ENCODE data around the gene C12orf76. TPM values are rescaled to one million over a fixed set of nuclear protein-coding genes. Genes with fewer than 3 reads are reported as not detected.
A peak's percentile ranks its signal among the peaks of the same experiment; 100 is the strongest.

C12orf76 gene
- total RNA-seq, 1 experiment from 2014 or later = 14.9 TPM

- H3K27me3 ChIP-seq (ENCODE audit: control insufficient read depth, insufficient read depth, low read length) = peaks cover 9% of the 10 kb centered on the region
- peak within 1 kb of the TSS; percentile 73 for H3K4me3 ChIP-seq (ENCODE audit: insufficient read depth, low read depth, low read length)
- no peaks in the 10 kb centered on the region for H3K36me3 ChIP-seq (replicated peaks; ENCODE audit: control insufficient read depth, insufficient read depth, low read length)
- peak; percentile 90 for DNase-seq
Measured at GRCh38 chr12:109998904-109999648, 49.2 kb downstream of the C12orf76 start, which contains the start of gene ANKRD13A. ANKRD13A (plus strand) TSS chr12:109999430; CDS start chr12:109999689, 259 bp downstream.

DNA sequence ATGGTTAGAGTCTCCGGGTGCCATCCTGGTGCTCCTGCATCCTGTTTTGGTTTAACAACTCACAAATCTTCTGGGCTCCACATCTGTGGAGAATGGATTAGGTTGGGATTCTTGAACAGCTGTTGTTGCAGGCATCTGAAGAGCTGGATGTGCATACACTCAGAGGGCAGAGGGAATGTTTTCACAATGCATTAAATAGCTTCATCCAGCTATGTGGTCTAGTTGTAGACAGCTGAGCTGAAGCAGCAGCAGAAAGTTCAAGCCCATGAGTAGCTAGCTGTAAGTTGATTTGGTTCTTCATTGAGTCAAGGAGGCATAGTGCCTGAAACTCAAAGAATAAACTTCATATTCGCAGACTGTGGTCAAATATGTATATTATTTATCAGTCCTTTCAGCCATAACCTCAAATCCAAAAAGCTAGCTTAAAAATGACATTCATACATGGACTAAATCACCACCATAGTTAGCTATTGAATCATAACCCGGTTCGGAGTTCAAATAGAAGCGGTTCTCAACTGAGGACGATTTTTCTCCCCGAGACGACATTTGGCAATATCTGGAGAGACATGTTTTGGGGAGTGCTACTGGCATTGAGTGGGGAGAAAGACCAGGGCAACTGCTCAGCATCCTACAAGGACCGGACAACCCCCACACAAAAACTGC, 50.0 kb downstream of the C12orf76 start:
- no peak for DNase-seq
- peak overlapping the region; percentile 73 for H3K4me3 ChIP-seq (ENCODE audit: insufficient read depth, low read depth, low read length)

DNA sequence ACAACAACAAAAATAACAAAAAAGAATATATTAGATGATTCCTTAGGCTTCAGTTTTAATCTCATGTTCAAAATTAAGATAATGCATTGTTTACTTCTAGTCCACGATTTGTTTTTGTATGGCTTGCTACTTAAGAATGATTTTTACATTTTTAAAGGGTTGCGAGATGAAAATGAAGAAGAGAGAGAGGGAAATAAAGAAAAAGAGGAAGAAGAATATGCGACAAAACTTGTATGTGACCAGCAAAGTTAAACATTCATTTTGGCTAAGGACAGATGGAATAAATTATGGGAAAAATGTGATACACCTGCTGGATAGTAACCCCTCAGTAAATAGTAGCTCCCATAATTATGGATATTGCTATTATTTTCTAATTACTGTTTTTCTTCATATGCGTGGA, 50.9 kb downstream of the C12orf76 start:
- Histone ChIP-seq H3K36me3 (replicated peaks; ENCODE audit: control insufficient read depth, insufficient read depth, low read length) (no peaks in the 10 kb centered on the region), H3K4me3 (ENCODE audit: insufficient read depth, low read depth, low read length) (no peak overlapping the region), H3K27me3 (ENCODE audit: control insufficient read depth, insufficient read depth, low read length) (peaks cover 9% of the 10 kb centered on the region)
- no peak for DNase-seq

More for the DNA sequence above, 50.0 kb downstream of the C12orf76 start:
- H3K36me3 ChIP-seq (replicated peaks; ENCODE audit: control insufficient read depth, insufficient read depth, low read length) = no peaks in the 10 kb centered on the region
- H3K27me3 ChIP-seq (ENCODE audit: control insufficient read depth, insufficient read depth, low read length) = peaks cover 9% of the 10 kb centered on the region

DNA sequence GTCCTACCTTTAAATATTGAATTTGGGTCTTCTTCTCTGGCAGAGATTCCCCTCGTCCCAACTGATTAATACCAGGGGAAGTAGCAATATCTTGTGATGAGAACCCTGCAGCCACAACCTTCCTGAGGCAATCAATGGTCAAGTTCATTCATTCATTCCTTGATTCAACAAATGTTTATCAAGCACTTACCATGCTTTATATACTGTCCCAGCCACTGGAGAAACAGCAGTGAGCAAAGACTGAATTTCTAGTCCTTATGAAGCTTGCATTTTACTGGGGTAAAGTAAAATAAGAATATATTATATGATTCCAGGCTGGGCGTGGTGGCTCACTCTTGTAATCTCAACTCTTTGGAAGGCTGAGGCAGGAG, 51.9 kb downstream of the C12orf76 start:
- H3K27me3 ChIP-seq (ENCODE audit: control insufficient read depth, insufficient read depth, low read length) = peaks cover 9% of the 10 kb centered on the region
- H3K36me3 ChIP-seq (replicated peaks; ENCODE audit: control insufficient read depth, insufficient read depth, low read length) = no peaks in the 10 kb centered on the region
- H3K4me3 ChIP-seq (ENCODE audit: insufficient read depth, low read depth, low read length) = no peak overlapping the region
- no peak for DNase-seq

GRCh38 chr12:109995686-109996482, 52.4 kb downstream of the C12orf76 start, which contains the start of gene GIT2:
GIT2 (minus strand) TSS chr12:109996368; CDS start chr12:109996224, 144 bp downstream.
- H3K27me3 ChIP-seq (ENCODE audit: control insufficient read depth, insufficient read depth, low read length) = peaks cover 9% of the 10 kb centered on the region
- no peaks in the 10 kb centered on the region for H3K36me3 ChIP-seq (replicated peaks; ENCODE audit: control insufficient read depth, insufficient read depth, low read length)
- peak; percentile 94 for DNase-seq
- H3K4me3 ChIP-seq (ENCODE audit: insufficient read depth, low read depth, low read length) = peak within 1 kb of the TSS; percentile 76

DNA sequence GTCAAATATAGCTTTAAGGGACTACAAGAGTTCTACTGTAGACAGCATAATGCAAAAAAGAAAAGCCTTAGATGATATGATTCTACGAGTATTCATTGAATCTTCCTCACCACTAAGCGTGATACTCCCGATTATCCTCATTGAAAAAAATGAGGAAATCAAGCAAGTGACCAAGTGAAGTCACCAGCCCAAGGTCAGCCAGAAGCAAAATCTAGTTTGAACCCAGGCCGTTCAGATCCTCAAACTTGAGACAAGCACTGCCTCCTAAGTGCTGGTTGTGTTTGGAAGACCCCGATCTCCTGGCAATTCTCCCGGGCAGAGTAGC, 53.0 kb downstream of the C12orf76 start:
- peak overlapping the region; percentile 76 for H3K4me3 ChIP-seq (ENCODE audit: insufficient read depth, low read depth, low read length)
- no peak for DNase-seq
- H3K27me3 ChIP-seq (ENCODE audit: control insufficient read depth, insufficient read depth, low read length) = peaks cover 7% of the 10 kb centered on the region
- H3K36me3 ChIP-seq (replicated peaks; ENCODE audit: control insufficient read depth, insufficient read depth, low read length) = no peaks in the 10 kb centered on the region

DNA sequence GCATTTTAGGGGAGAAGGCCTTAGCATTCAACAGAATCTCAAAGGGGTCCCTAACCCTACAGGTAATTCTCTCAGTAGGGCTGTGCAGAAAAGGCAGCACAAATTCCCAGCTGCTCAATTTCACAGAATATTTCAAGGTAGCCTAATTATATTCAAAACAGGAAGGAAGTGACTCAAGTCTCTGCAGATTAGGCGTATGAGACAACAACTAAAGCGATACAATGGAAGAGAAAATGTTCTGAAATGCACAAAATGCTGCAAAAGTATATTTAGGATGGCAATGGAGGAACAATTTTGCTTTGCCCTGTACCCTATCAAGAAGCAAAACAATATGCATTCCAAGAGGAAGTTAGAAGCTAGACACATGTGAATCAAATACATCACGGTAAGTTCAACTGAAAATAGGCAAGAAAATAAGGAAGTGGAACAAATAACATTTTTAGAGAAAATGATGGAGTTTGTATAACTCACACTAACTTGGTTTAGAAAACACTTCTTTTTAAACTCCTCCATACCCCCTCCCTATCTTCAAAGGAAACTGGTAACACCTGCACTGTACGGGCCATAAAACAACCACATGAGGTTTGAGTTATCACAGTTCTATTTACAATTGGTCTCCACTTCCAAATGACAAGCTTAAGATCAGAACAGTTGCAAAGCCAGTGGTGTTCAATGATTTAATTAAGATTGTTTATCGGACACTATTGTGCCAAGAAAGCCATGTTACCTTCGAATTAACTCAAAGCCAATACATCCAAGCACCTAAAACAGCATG, 53.7 kb downstream of the C12orf76 start:
- no peak for DNase-seq
- no peaks in the 10 kb centered on the region; the same call in 1 of the 2 replicates for H3K27me3 ChIP-seq (ENCODE audit: control insufficient read depth, insufficient read depth, low read length)
- H3K4me3 ChIP-seq (ENCODE audit: insufficient read depth, low read depth, low read length) = peak overlapping the region; percentile 3; the same call in 1 of the 2 replicates
- H3K36me3 ChIP-seq (replicated peaks; ENCODE audit: control insufficient read depth, insufficient read depth, low read length) = no peaks in the 10 kb centered on the region

- Histone ChIP-seq H3K4me3 (ENCODE audit: insufficient read depth, low read depth, low read length) (no peak overlapping the region), H3K36me3 (replicated peaks; ENCODE audit: control insufficient read depth, insufficient read depth, low read length) (no peaks in the 10 kb centered on the region; the same call in 1 of the 2 replicates), H3K27me3 (ENCODE audit: control insufficient read depth, insufficient read depth, low read length) (no peaks in the 10 kb centered on the region; the same call in 1 of the 2 replicates)
- DNase-seq = no peak
Measured at GRCh38 chr12:109993091-109993490, 55.2 kb downstream of the C12orf76 start.

GRCh38 chr12:109991586-109991985, 56.7 kb downstream of the C12orf76 start:
- H3K27me3 ChIP-seq (ENCODE audit: control insufficient read depth, insufficient read depth, low read length) = no peaks in the 10 kb centered on the region
- no peak overlapping the region for H3K4me3 ChIP-seq (ENCODE audit: insufficient read depth, low read depth, low read length)
- no peak for DNase-seq
- H3K36me3 ChIP-seq (replicated peaks; ENCODE audit: control insufficient read depth, insufficient read depth, low read length) = no peaks in the 10 kb centered on the region; the same call in 1 of the 2 replicates

Other genes starting within 250 kb of the C12orf76 start
- gene TRPV4, start 215.1 kb downstream of the C12orf76 start, total RNA-seq (2014; rRNA removed; shearing (Covaris generic)) = 1.6 and 4.0 TPM in 2 replicates
- 24.1 and 28.8 TPM in 2 replicates for gene GLTP, start 168.0 kb downstream of the C12orf76 start, total RNA-seq (2014; rRNA removed; shearing (Covaris generic))
- gene TCHP, start 148.2 kb downstream of the C12orf76 start, total RNA-seq (2014; rRNA removed; shearing (Covaris generic)) = 13.3 and 16.4 TPM in 2 replicates
- gene GIT2, start 52.2 kb downstream of the C12orf76 start, total RNA-seq (2014; rRNA removed; shearing (Covaris generic)) = 16.3 and 22.7 TPM in 2 replicates
- gene ANKRD13A, start 49.1 kb downstream of the C12orf76 start, total RNA-seq (2014; rRNA removed; shearing (Covaris generic)) = 24.6 and 25.9 TPM in 2 replicates
- gene IFT81, start 75.8 kb upstream of the C12orf76 start, total RNA-seq (2014; rRNA removed; shearing (Covaris generic)) = 7.0 and 11.3 TPM in 2 replicates
- gene ATP2A2, start 232.7 kb upstream of the C12orf76 start, total RNA-seq (2014; rRNA removed; shearing (Covaris generic)) = 98.7 and 107 TPM in 2 replicates